GM12878 (cell line): ENCODE data around the gene SLC39A5. TPM values are rescaled to one million over a fixed set of nuclear protein-coding genes. Genes with fewer than 3 reads are reported as not detected.

Source experiments
- EED ChIP-seq: sonication (generic); IDR thresholded peaks from 2 replicates; pipeline ENCODE4 v1.6.1; 2016; ENCODE audit warnings: antibody characterized with exemption, low read depth
- FOS ChIP-seq: IDR thresholded peaks from 3 replicates; pipeline ENCODE4 v1.6.1; 2011; ENCODE audit warnings: borderline replicate concordance; ENCODE audit not compliant: insufficient read length; ENCODE audit errors: extremely low read depth
- FOXK2 ChIP-seq: fragments of 450-650 bp; IDR thresholded peaks from 2 replicates; pipeline ENCODE4 v1.6.1; 2017; ENCODE audit warnings: mild to moderate bottlenecking, moderate library complexity
- GATAD2B ChIP-seq: fragments of 450-650 bp; conservative IDR thresholded peaks from 2 replicates; pipeline ENCODE4 v1.6.1; 2017; ENCODE audit warnings: low read depth, mild to moderate bottlenecking, moderate library complexity
- IKZF1 ChIP-seq: fragments of 450-650 bp; conservative IDR thresholded peaks from 2 replicates; pipeline ENCODE4 v1.6.1; 2017; ENCODE audit warnings: antibody characterized with exemption, mild to moderate bottlenecking
- IRF4 ChIP-seq: IDR thresholded peaks from 2 replicates; pipeline ENCODE4 v1.6.1; 2011; ENCODE audit warnings: low read depth, low read length
- NFYB ChIP-seq: IDR thresholded peaks from 2 replicates; pipeline ENCODE4 v1.6.1; 2011; ENCODE audit warnings: low read depth, mild to moderate bottlenecking, low read length, improper control_type of control experiment, moderate library complexity; ENCODE audit not compliant: insufficient read depth
- SMAD5 ChIP-seq: IDR thresholded peaks from 2 replicates; pipeline ENCODE4 v1.6.1; 2016; ENCODE audit warnings: antibody characterized with exemption, low read depth
- SP1 ChIP-seq: IDR thresholded peaks from one replicate; pipeline ENCODE4 v1.6.1; 2011; ENCODE audit warnings: low read depth, low read length
- SREBF2 ChIP-seq: IDR thresholded peaks from 2 replicates; pipeline ENCODE4 v1.6.1; 2012; ENCODE audit warnings: mild to moderate bottlenecking, low read length
- SRF ChIP-seq, 2 experiments: IDR thresholded peaks; 2 replicates each; pipeline ENCODE4 v1.6.1; 2011; ENCODE audit warnings: low read depth in 2 of 2, low read length in 2 of 2, mild to moderate bottlenecking in 1 of 2, moderate library complexity in 1 of 2
- STAT3 ChIP-seq: IDR thresholded peaks from 2 replicates; pipeline ENCODE4 v1.6.1; 2011; ENCODE audit warnings: low read depth, low read length, improper control_type of control experiment
- TCF3 ChIP-seq: IDR thresholded peaks from 2 replicates; pipeline ENCODE4 v1.6.1; 2012; ENCODE audit warnings: low read depth, mild to moderate bottlenecking, low read length, borderline replicate concordance; ENCODE audit not compliant: insufficient read depth
- TCF7 ChIP-seq: IDR thresholded peaks from 2 replicates; pipeline ENCODE4 v1.6.1; 2014; ENCODE audit warnings: antibody characterized with exemption, borderline replicate concordance
- ZBED1 ChIP-seq: IDR thresholded peaks from 2 replicates; pipeline ENCODE4 v1.6.1; 2016; ENCODE audit warnings: borderline replicate concordance
- polyA plus RNA-seq, 11 experiments: library from polyadenylated mRNA; depleted of rRNA in 4 of 11; unstranded in 6 of 11; stranded (reverse) in 5 of 11; fragments of >200 nt; fragmentation: Nextera tagmentation in 4 of 11; fragmentation: Illumina TruSeq in 1 of 11; extraction: Ambion mirVana in 4 of 11; extraction: Trizol in 1 of 11; gene quantifications; 1 replicate in 1 of 11; 2 replicates in 10 of 11; pipeline versions ENCODE4 v1.2.1 to v1.2.3, GENCODE V29; 2011 to 2016; ENCODE audit warnings: inconsistent platforms in 2 of 11, missing spikeins in 2 of 11, low read depth in 1 of 11
- total RNA-seq, 4 experiments: library from RNA; depleted of rRNA in 3 of 4; stranded (reverse); fragments of >200 nt in 3 of 4; fragmentation: Illumina TruSeq in 1 of 4; extraction: Trizol in 1 of 4; gene quantifications; 2 replicates each; pipeline versions ENCODE4 v1.2.1 to v1.2.3, GENCODE V29; 2013 to 2021
- TF ChIP-seq, protein P1 (sequence below): fragments of 450-650 bp; formaldehyde crosslinking; IDR thresholded peaks from 2 replicates; pipeline ENCODE4 v1.5.0; 2022; ENCODE audit warnings: mild to moderate bottlenecking, missing genetic modification characterization
- TF ChIP-seq, protein P2 (sequence below): fragments of 150-350 bp; IDR thresholded peaks from 2 replicates; pipeline ENCODE4 v1.6.1; 2016; ENCODE audit warnings: low read depth, low read length
- TF ChIP-seq, protein P3 (sequence below): fragments of 450-650 bp; IDR thresholded peaks from 2 replicates; pipeline ENCODE4 v1.6.1; 2017; ENCODE audit warnings: mild to moderate bottlenecking, low read depth, inconsistent platforms; ENCODE audit not compliant: poor library complexity, severe bottlenecking
- TF ChIP-seq, protein P4 (sequence below), 3 experiments: IDR thresholded peaks in 2 of 3; conservative IDR thresholded peaks in 1 of 3; 2 replicates each; pipeline ENCODE4 v1.5.1; 2011; ENCODE audit warnings: low read depth in 3 of 3, low read length in 3 of 3, mild to moderate bottlenecking in 3 of 3, control low read depth in 2 of 3, moderate library complexity in 2 of 3, inconsistent platforms in 1 of 3, mixed read lengths in 1 of 3; ENCODE audit not compliant: control insufficient read depth in 2 of 3, insufficient read depth in 1 of 3; ENCODE audit errors: extremely low read depth in 1 of 3

SLC39A5 gene
- total and polyA plus RNA-seq, 10 of the 15 experiments (the other 5 are each of a cell fraction or from before 2014, with no cell fraction given), result 0.15 to 0.56 (median 0.15) TPM; not detected in 7

DNA sequence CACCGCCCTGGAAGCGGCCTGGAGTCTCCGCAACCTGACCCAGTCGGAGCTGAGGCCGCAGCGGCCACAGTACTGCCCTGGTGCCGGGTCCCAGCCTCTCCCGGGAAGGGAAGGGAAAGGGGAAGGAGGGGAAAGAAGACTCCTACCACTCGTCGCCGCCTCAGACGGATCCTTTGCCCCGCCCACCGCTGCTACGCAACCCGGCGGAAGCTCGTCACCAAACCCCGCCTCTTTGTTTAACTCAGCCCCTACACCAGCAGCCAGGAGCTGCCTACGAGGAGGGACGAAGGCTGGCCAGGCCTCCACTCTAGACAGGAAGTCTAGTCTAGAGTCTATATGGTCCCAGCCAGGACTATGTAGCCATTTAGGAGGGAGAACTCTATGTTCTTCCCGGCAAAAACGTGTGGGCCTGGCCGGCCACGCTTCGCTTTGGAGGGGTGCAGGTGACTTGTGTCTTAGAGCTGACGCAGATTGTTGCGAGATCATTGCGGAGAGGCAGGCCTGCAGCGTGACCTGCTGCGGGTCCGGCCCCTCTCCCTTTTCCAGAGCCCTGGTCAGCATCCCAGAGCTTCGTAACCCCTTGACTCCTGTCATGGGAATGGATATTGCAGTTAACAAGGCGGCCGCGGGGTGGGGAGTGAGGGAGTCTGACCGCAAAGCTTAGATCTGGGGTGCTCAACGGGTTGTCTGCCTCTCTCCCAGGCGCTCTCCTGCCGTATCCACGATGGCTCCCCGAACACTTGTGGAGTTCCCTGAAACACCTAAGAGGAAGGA is 7.9 kb upstream of the SLC39A5 start, which contains the start of gene RNF41 (continued):
- TF ChIP-seq, protein P1, sequence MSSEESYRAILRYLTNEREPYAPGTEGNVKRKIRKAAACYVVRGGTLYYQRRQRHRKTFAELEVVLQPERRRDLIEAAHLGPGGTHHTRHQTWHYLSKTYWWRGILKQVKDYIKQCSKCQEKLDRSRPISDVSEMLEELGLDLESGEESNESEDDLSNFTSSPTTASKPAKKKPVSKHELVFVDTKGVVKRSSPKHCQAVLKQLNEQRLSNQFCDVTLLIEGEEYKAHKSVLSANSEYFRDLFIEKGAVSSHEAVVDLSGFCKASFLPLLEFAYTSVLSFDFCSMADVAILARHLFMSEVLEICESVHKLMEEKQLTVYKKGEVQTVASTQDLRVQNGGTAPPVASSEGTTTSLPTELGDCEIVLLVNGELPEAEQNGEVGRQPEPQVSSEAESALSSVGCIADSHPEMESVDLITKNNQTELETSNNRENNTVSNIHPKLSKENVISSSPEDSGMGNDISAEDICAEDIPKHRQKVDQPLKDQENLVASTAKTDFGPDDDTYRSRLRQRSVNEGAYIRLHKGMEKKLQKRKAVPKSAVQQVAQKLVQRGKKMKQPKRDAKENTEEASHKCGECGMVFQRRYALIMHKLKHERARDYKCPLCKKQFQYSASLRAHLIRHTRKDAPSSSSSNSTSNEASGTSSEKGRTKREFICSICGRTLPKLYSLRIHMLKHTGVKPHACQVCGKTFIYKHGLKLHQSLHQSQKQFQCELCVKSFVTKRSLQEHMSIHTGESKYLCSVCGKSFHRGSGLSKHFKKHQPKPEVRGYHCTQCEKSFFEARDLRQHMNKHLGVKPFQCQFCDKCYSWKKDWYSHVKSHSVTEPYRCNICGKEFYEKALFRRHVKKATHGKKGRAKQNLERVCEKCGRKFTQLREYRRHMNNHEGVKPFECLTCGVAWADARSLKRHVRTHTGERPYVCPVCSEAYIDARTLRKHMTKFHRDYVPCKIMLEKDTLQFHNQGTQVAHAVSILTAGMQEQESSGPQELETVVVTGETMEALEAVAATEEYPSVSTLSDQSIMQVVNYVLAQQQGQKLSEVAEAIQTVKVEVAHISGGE, result no peak
- TF ChIP-seq NFYB (no peak), STAT3 (no peak), GATAD2B (0 out of 2 replicates have a peak, but pooled peaks have one; percentile 49), EED (no peak), FOXK2 (no peak), SREBF2 (no peak), SMAD5 (peak; percentile 94), TCF3 (no peak), IRF4 (no peak), SP1 (peak; percentile 61), SRF (IDR thresholded peaks at IDR 0.05; ENCODE audit: low read depth in 2 of 2, low read length in 2 of 2) (no peak), IKZF1 (peak; percentile 66), TCF7 (no peak), FOS (no peak), ZBED1 (no peak)
- TF ChIP-seq, protein P2, sequence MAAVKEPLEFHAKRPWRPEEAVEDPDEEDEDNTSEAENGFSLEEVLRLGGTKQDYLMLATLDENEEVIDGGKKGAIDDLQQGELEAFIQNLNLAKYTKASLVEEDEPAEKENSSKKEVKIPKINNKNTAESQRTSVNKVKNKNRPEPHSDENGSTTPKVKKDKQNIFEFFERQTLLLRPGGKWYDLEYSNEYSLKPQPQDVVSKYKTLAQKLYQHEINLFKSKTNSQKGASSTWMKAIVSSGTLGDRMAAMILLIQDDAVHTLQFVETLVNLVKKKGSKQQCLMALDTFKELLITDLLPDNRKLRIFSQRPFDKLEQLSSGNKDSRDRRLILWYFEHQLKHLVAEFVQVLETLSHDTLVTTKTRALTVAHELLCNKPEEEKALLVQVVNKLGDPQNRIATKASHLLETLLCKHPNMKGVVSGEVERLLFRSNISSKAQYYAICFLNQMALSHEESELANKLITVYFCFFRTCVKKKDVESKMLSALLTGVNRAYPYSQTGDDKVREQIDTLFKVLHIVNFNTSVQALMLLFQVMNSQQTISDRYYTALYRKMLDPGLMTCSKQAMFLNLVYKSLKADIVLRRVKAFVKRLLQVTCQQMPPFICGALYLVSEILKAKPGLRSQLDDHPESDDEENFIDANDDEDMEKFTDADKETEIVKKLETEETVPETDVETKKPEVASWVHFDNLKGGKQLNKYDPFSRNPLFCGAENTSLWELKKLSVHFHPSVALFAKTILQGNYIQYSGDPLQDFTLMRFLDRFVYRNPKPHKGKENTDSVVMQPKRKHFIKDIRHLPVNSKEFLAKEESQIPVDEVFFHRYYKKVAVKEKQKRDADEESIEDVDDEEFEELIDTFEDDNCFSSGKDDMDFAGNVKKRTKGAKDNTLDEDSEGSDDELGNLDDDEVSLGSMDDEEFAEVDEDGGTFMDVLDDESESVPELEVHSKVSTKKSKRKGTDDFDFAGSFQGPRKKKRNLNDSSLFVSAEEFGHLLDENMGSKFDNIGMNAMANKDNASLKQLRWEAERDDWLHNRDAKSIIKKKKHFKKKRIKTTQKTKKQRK, result no peak
- TF ChIP-seq, protein P3, sequence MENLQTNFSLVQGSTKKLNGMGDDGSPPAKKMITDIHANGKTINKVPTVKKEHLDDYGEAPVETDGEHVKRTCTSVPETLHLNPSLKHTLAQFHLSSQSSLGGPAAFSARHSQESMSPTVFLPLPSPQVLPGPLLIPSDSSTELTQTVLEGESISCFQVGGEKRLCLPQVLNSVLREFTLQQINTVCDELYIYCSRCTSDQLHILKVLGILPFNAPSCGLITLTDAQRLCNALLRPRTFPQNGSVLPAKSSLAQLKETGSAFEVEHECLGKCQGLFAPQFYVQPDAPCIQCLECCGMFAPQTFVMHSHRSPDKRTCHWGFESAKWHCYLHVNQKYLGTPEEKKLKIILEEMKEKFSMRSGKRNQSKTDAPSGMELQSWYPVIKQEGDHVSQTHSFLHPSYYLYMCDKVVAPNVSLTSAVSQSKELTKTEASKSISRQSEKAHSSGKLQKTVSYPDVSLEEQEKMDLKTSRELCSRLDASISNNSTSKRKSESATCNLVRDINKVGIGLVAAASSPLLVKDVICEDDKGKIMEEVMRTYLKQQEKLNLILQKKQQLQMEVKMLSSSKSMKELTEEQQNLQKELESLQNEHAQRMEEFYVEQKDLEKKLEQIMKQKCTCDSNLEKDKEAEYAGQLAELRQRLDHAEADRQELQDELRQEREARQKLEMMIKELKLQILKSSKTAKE, result no peak
- TF ChIP-seq, protein P4, sequence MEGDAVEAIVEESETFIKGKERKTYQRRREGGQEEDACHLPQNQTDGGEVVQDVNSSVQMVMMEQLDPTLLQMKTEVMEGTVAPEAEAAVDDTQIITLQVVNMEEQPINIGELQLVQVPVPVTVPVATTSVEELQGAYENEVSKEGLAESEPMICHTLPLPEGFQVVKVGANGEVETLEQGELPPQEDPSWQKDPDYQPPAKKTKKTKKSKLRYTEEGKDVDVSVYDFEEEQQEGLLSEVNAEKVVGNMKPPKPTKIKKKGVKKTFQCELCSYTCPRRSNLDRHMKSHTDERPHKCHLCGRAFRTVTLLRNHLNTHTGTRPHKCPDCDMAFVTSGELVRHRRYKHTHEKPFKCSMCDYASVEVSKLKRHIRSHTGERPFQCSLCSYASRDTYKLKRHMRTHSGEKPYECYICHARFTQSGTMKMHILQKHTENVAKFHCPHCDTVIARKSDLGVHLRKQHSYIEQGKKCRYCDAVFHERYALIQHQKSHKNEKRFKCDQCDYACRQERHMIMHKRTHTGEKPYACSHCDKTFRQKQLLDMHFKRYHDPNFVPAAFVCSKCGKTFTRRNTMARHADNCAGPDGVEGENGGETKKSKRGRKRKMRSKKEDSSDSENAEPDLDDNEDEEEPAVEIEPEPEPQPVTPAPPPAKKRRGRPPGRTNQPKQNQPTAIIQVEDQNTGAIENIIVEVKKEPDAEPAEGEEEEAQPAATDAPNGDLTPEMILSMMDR (IDR thresholded peaks at IDR 0.05 in 2 of 3, conservative IDR thresholded peaks at IDR 0.05 in 1 of 3; ENCODE audit: control insufficient read depth in 2 of 3, extremely low read depth in 1 of 3, insufficient read depth in 1 of 3, low read depth in 3 of 3, low read length in 3 of 3), result no peak
